Left kidney (tissue), 2 donors: ENCODE data around the gene GJC2. TPM values are rescaled to one million over a fixed set of nuclear protein-coding genes. Genes with fewer than 3 reads are reported as not detected.

Experiments
- DNase-seq: peaks from one replicate; pipeline ENCODE4 v3.0.0-alpha.2; 2013
- polyA plus RNA-seq: library from polyadenylated mRNA; unstranded; fragments of 120-200 nt; gene quantifications from one replicate; pipeline ENCODE4 v1.2.1, GENCODE V29; 2013; ENCODE audit not compliant: insufficient read length

The GJC2 gene
- polyA plus RNA-seq, 1 donor: 0.42 TPM

- DNase-seq: no peak
These were observed 4.0 kb upstream of the GJC2 start for GRCh38 chr1:228145463-228146416.

- no peak for DNase-seq
These were observed 3.1 kb upstream of the GJC2 start for GRCh38 chr1:228146417-228147150.

- no peak for DNase-seq
These were observed 2.5 kb upstream of the GJC2 start for GRCh38 chr1:228147151-228147693.

GRCh38 chr1:228147768-228148167 is 2.0 kb upstream of the GJC2 start:
- no peak for DNase-seq

GRCh38 chr1:228148196-228148861 is 1.4 kb upstream of the GJC2 start:
- no peak for DNase-seq

GRCh38 chr1:228148935-228149405 is 760 bp upstream of the GJC2 start:
- no peak for DNase-seq

- DNase-seq: no peak
These were observed 360 bp downstream of the GJC2 start for GRCh38 chr1:228150120-228150460.

GRCh38 chr1:228150461-228151179 is 890 bp downstream of the GJC2 start:
- DNase-seq: no peak

GRCh38 chr1:228151180-228151925 is 1.6 kb downstream of the GJC2 start:
- no peak for DNase-seq

- no peak for DNase-seq
These were observed 2.6 kb downstream of the GJC2 start for GRCh38 chr1:228152097-228152917.

- DNase-seq: no peak
These were observed 3.2 kb downstream of the GJC2 start for GRCh38 chr1:228152918-228153258.

GRCh38 chr1:228154021-228154669 is 4.4 kb downstream of the GJC2 start:
- DNase-seq: no peak

GRCh38 chr1:228154670-228155571 is 5.2 kb downstream of the GJC2 start:
- no peak for DNase-seq

GRCh38 chr1:228155596-228156514 is 6.1 kb downstream of the GJC2 start:
- no peak for DNase-seq

- no peak for DNase-seq
These were observed 6.8 kb downstream of the GJC2 start for GRCh38 chr1:228156515-228156881.

GRCh38 chr1:228156941-228157728 is 7.4 kb downstream of the GJC2 start:
- DNase-seq: no peak

GRCh38 chr1:228157729-228158126 is 8.0 kb downstream of the GJC2 start:
- no peak for DNase-seq
